GM18909 (cell line): ENCODE results near the gene EHF.
"Not testable (repeated sequence)": the region's sequence is repeated elsewhere in the genome, so short reads cannot be mapped to it uniquely, and the experiment has no call there.

Source experiments
- ATAC-seq: cut with Tn5 transposase; IDR thresholded peaks from one replicate; pipeline ENCODE4 v1.9.1; 2021; ENCODE audit warnings: mild to moderate bottlenecking; ENCODE audit not compliant: unreplicated experiment, poor library complexity

Gene EHF

GRCh38 chr11:34658071-34659015 lies 37.5 kb downstream of the EHF start:
- no peak for ATAC-seq

GRCh38 chr11:34659096-34659733 lies 38.3 kb downstream of the EHF start:
- no peak for ATAC-seq

GRCh38 chr11:34665077-34665835 lies 44.4 kb downstream of the EHF start:
- ATAC-seq = no peak

- ATAC-seq = no peak
These were observed 47.1 kb downstream of the EHF start for GRCh38 chr11:34667810-34668582.

- ATAC-seq = no peak
These were observed 47.7 kb downstream of the EHF start for GRCh38 chr11:34668583-34669053.

GRCh38 chr11:34669458-34669857 lies 48.6 kb downstream of the EHF start:
- no peak for ATAC-seq

GRCh38 chr11:34671117-34671516 lies 50.2 kb downstream of the EHF start:
- no peak for ATAC-seq

GRCh38 chr11:34671946-34672345 lies 51.1 kb downstream of the EHF start:
- no peak for ATAC-seq

GRCh38 chr11:34674038-34674437 lies 53.1 kb downstream of the EHF start:
- no peak for ATAC-seq

GRCh38 chr11:34676227-34676626 lies 55.3 kb downstream of the EHF start:
- ATAC-seq = no peak

GRCh38 chr11:34679681-34680080 lies 58.8 kb downstream of the EHF start:
- no peak for ATAC-seq

- ATAC-seq = no peak
These were observed 59.3 kb downstream of the EHF start for GRCh38 chr11:34680206-34680605.

- no peak for ATAC-seq
These were observed 60.2 kb downstream of the EHF start for GRCh38 chr11:34680918-34681586.

- ATAC-seq = no peak
These were observed 61.9 kb downstream of the EHF start for GRCh38 chr11:34682825-34683224.

- no peak for ATAC-seq
These were observed 62.5 kb downstream of the EHF start for GRCh38 chr11:34683396-34683795.

GRCh38 chr11:34685864-34686263 lies 65.0 kb downstream of the EHF start:
- no peak for ATAC-seq

- ATAC-seq = not testable (repeated sequence)
These were observed 71.4 kb downstream of the EHF start for GRCh38 chr11:34692299-34692698.

- ATAC-seq = no peak
These were observed 76.0 kb downstream of the EHF start for GRCh38 chr11:34696862-34697261.

- ATAC-seq = no peak
These were observed 86.0 kb downstream of the EHF start for GRCh38 chr11:34706709-34707461.
